NCI-H526 treated with DMSO at 0.1 percent for 48 hours (cell line): Measurements from ENCODE around the gene NRTN.
"Not testable (repeated sequence)": the region's sequence is repeated elsewhere in the genome, so short reads cannot be mapped to it uniquely, and the experiment has no call there.

Source experiments
- DNase-seq: peaks from one replicate; lab custom pipeline; 2025; lab: John Stamatoyannopoulos, UW

The NRTN gene, protein sequence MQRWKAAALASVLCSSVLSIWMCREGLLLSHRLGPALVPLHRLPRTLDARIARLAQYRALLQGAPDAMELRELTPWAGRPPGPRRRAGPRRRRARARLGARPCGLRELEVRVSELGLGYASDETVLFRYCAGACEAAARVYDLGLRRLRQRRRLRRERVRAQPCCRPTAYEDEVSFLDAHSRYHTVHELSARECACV

DNA sequence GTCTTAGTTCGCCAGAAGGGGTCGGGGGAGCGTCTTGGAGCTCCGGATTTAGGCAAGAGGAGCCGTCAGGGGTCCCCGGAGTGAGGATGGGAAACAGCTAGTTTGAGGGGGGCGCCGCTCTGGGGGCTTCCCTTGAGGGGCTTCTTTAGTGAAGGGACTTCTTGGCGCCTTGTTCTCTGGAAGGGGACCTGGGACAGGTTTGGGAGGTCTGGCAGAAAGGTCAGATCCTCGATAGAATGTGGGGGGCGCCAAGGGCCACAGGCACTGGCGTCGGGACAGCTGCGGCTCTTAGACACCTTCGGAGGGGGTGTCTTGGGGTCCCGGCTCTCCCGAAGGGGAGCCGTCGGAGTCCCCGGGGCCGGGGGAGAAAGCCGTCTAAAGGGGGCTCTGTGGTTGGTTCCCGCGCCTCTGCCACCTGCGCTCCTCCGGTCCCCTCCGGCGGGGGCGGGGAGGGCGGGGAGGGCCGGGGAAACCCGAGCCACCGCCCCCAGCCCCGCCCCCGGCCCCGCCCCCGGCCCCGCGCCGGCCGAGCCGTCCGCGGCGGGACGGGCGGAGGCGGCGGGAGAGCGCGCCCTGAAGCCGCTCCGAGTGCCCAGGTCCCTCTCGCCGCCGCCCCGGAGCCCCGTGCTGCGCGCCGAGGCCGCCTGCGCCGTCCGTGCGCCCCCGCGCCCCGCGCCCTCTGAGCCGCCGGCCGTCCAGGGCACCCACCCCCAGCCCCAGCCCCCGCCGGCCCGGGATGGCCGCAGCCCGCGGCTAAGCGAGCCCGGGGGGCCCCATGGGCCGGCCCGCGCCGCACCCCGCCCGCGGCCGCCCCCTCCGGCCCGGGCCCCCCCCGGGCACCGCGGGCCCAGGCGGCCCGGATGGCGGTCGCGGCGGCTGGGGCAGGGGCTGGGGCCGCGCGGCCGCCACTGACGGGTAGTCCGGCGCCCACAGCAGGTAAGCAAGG is at the start of gene NRTN:
Gene NRTN (plus strand): TSS at position 552 of the 946 bp plus-strand sequence. CDS start 19,099 bp downstream, outside the sequence.
- DNase-seq, result no peak

DNA sequence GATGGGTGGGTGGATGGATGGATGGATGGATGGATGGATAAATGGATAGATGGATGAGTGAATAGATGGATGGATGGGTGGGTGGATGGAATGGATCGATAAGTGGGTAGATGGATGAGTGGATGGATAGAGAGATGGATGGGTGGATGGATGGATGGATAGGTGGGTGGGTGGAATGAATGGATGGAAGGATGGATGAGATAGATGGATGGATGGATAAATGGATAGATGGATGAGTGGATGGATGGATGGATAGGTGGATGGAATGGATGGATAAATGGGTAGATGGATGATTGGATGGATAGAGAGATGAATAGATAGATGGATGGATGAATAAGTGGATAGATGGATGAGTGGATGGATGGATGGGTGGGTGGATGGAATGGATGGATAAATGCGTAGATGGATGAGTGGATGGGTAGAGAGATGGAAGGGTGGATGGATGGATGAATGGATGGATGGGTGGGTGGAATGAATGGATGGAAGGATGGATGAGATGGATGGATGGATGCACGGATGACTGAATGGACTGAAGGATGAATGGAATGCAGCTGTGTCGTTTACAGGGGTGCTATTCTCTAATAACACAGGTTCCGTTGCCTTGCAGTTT is 42.2 kb upstream of the NRTN start:
- DNase-seq, result no peak

DNA sequence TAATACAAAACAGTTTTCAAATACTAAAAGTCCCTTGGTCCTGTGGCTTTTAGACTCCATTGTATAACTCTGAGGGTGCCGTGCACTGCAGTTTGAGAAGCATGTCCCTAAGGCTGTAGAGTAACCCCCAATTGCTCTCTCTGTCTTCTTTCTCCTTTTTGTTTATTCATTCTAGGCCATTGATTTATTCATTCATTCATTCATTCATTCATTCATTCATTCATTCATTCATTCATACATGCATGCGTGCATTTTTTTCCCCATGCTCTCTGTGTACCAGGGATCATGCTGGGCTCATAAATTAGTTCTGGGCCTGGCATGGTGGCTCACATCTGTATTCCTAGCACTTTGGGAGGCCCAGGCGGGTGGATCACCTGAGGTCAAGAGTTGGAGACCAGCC is 39.6 kb upstream of the NRTN start:
- no peak for DNase-seq

DNA sequence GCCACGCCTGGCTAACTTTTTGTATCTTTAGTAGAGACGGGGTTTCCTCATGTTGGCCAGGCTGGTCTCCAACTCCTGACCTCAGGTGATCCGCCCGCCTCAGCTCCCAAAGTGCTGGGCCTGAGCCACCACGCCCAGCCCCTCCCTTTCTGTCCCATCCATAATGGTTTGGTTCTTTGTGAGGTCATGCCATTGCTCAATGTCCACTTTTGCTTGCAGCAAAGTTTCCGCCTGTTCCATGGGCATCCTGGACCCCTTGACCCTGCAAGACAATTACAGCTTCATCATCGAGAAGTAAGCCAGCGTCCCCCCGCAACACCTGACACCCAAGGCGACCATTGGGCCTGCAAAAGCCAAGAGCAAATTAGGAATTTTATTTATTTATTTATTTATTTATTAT is 36.9 kb upstream of the NRTN start:
- no peak for DNase-seq

DNA sequence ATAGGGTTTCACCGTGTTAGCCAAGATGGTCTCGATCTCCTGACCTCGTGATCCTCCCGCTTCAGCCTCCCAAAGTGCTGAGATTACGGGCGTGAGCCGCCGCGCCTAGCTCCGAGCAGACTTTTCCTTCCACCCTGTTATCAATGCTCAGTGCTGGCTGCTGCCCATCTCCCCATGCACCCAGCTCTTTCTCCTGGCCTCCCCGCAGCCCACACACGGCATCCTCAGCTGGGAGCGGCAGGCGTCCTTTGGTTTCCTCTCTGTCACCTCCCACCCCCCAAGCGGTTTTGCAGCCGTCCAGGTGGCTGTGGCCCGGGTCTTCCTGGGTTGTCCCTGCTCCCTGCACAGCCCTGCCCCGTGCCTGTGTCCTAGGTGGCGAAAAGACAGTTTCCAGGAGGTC is 32.5 kb upstream of the NRTN start:
- DNase-seq, result no peak

DNA sequence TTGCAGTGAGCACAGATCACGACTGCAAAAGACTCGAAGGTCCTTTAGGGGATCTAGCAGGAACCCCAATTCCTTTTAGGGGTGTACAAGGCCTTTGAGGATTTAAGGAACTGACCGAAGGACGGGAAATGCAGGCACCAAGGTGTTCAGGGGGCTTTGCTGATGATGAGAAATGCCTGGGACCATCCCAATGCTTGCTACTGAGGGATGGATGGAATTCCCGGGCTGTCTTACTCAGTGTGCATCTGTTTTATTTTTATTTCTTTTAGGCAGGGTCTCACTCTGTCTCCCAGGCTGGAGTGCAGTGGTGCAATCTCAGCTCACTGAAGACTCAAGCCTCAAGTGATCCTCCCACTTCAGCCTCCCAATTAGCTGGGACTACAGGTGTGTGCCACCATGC is 31.6 kb upstream of the NRTN start:
- DNase-seq, result no peak

DNA sequence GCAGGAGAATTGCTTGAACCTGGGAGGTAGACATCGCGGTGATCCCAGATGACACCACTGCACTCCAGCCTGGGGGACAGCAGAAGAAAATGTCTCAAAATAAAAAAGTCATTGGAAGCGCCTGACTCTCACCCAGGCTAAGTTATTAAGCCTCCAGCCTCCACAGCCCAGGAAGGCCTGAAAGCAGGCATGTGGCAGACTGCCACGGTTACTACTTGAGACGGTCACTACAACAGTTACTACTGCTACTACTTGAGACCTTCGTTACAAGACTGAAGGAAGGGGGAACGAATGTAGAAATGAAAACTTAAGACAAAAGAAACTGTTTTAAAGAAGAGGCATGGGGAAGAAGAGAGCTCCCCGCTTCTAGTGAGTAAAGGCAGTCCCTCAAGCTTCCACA is 29.9 kb upstream of the NRTN start:
- DNase-seq, result no peak

DNA sequence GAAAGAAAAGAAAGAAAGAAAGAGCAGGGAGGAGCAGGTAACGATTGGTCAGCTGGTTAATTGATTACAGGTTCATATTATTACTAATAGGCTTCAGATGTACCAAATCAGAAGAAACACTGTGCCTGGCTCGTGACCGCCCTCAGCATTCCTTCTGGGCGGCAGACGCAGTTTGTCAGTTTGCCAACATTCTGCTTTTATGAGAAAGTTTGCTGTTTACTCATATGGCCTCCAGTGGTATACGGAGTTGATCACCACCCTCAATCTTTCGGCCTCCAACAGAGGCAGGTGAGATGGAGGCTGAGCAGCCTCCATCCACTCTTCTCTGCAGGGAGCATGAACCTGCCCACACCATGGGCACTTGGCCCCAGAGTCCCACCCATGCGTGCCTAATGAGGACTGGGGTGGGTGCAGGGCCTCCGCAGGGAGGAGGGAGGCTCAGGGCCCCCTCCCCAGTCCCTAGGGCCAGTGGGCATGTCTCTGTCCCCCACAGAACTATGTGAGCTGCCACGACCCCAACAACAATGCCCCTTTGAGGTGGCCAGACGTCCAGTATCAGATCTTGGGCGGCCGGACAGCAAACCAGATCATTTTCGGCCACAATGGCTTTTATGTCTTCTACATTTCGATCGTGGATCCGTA is 29.1 kb upstream of the NRTN start:
- no peak for DNase-seq

DNA sequence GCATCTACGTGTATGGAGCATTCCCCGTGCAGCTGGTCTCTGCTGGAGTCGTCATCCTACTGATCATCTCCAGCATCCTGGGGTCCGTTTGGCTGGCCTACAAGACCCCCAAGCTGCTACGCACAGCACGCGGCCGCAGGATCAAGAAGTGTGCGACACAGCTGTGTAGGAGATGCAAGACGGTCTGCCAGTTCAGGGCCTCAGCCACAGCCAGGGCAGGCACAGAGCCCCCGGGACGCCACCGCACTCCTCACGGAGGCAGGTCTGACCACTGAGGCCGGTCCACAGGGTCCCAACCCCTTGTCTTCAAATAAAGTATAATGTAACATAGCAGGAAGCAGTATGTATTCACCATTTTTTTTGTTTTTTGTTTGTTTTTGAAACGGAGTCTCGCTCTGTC is 26.5 kb upstream of the NRTN start:
- no peak for DNase-seq

DNA sequence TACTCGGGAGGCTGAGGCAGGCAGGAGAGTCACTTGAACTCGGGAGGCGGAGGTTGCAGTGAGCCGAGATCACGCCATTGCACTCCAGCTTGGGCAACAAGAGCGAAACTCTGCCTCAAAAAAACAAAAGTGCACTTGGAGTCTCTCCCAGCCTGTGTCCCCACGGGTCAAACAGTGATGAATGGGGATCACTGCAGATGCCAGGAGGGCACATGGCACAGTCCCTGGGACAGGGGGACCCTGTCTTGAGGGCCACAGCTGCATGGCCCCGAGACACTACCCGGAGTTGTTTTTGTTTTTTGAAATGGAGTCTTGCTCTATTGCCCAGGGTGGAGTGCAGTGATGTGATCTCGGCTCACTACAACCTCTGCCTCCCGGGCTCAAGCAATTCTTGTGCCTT is 24.0 kb upstream of the NRTN start:
- DNase-seq, result not testable (repeated sequence)

DNA sequence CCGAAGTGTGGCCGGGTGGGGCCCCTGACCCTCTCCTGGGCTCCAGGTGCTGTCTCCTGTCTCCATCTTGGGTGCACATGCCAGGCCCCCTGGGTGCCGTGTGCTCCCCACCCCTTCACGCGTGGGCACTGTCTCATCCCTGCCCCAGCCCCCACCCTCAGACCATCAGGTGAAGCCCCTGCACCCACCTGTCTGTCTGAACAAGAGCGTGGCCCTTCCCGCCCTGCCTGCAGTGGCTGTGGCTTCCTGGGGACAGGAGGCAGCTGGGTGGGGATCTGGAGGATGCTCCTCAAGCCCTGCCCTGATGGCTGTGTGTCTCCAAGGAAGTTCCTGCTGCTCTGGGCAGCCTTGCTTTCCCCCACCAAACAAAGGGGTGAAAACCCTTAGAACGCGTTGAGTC is 22.5 kb upstream of the NRTN start:
- no peak for DNase-seq

DNA sequence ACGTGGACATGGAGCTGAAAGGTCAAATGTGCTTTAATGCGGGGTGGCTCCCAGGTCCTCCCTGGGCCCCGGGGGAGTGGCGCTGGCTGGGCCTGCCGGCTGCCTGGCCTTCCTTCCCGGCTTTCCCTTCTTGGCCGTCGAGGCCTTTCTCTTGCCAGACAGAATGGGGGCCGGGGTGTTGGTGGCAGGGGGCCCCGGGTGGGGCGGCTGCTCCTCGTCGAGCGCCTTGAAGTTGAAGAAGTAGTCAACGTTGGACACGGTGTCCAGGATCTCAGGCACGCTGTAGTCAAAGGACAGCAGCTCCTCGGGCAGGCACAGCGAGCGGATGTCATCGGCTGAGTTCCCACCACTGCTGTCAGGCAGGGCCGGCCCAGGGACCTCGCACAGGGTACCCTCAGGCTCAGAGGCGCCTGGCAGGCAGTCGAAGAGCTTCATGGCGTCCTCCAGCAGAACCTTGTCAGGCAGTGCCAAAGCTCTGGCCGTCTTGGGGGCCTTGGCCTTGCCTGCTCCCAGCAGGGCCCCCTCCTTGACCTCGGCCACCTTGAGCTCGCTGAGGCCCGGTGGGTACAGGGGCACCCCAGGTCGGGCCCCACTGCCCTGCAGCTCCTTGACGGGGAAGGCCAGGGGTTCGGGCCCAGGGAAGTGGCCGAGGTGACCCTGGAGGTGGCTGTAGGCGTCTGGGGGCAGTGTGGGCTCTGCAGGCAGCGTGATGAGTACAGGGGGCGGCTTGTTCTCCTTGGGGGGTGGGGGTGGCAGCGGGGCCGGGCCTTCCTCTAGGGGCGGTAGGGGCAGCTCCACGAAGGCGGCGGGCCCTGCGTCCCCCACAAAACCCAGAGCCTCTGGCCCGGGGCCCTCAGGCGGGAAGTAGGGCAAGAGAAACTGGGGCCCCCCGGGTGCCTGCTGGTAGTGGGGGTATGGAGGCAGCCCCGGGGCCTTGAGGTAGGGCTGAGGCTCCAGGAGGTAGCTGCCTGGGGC is 21.6 kb upstream of the NRTN start:
- no peak for DNase-seq

DNA sequence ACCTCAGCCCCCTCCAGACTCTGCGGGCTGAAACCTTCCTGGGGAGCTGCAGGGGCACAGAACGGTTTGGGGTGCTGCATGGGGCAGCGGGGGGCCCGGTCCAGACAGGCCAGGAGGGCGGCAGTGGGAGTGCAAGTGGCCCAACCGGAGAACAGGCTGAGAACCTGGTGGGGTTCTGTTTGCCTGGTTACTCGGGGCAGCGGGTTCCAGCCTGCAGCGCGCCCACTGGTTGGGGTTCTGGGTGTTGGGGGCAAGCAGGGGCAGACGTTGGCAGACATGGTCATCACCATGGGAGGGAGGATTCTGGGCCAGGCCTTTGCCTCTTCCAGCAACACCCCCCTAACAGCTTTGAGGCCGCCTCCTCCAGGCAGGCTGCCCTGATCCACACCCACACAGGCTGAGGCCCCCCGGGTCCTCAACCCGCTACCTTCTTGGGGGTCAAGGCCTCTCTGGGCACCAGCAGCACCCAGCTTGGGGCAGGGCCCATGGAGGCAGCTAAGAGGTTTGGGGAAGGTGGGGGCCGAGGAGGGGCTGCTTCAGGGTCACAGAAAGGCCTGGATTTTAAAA is 20.2 kb upstream of the NRTN start, which contains the start of gene PRR22:
Gene PRR22 (minus strand): TSS at position 166 of the 567 bp plus-strand sequence. CDS start 86 bp downstream, at position 80.
- no peak for DNase-seq

DNA sequence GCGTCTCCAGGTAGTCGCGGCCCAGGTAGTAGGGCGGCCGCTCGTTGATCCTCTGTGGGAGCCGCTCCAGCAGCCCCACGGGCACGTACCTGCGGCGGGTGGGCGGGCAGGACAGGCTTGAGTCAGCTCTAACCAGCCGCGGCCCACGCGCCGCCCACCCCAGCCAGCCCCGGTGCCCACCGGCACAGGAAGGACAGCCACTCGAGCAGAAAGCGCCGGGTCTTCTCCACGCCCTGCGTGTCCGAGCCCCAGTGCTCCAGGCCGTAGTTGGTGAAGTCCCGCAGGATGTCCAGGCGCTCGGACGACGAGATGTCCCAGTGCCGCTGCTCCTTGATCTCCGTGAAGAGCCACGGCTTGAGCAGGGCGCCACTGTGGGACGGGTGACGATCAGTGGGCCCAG is 19.4 kb upstream of the NRTN start:
- DNase-seq, result no peak

DNA sequence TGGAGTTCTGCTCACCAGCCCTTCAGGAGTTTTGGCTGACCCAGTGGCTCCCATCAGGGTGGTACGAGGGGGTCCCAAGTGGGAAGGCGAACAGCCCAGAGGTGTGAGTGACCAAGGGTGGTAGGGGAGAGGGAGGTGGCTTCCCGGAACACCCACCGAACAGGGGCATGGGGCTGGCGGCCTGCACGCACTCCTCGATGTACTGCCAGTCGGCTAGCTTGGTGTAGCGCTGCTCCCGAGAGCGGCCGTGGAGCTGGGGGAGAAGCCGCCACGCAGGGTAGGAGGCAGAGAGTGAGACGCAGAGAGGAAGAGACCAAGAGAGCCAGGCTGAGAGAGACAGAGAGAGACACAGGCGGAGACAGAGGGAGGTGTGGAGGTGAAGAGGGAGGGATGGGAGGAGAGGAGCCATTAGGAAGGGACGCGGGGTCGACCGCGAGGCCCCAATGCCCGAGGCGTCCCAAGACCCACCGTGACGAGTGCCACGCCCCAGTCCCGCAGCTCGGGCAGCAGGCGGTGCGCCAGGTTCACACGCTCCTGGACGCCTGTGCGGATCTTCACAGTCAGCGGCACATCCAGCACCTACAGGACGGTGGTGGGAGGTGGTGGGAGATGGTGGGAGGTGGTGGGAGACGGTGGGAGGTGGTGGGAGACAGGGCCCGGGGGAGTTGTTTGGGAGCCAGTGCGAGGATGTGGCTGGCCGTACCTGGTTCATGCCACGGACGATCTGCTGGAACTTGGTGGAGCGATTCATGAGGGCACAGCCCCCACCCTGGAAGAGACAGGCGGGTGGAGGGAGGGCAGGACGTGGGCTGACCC is 18.1 kb upstream of the NRTN start:
- DNase-seq, result no peak

DNA sequence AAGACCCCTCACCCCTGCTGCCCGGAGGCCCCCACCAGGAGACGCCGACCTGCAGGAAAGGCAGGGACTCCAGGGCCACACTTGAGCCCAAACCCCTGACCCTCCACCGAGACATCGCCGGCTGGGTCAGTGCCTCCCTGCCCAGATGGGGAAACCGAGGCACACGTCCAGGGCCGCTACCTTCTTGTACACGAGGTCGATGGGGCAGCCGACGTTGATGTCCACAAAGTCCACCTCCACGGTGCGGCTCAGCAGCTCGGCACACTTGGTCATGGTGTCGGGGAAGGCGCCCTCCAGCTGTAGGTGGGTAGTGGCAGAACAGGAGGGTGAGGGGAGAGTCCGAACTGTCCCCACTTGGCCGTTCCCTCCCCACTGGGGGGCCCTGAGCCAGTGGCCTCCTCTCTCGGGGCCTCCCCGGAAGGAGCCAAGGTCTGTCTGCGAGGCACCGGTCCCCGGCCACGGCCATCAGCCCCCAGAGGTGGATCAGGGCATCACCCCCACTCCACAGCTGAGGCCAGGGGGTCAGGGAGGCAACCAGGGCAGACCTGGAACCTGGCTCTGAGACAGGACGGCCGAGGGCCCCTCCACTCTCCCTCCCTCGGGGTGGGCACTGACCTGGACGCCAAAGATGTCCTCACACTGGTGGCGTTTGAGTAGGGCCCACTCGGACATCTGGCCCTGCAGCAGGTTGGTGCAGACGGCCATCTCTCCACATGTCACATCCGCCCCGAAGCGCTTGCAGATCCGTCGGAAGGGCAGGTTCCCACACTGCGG is 17.3 kb upstream of the NRTN start:
- DNase-seq, result no peak

DNA sequence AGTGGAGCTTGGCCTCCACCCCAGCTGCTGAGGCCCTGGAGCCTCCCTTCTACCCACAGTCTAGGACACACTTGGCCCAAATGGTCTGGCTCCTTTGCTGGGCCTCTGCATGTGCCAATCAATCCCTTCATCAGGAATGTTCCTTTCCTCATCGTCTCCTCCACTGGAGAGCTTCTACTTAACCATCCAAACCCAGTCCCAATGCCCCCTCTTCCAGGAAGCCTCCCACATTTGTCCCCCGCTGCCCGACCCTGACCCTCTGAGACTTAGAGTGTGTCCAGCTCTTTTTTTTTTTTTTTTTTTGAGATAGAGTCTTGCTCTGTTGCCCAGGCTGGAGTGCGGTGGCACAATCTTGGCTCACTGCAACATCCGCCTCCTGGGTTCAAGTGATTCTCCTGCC is 16.4 kb upstream of the NRTN start:
- no peak for DNase-seq

DNA sequence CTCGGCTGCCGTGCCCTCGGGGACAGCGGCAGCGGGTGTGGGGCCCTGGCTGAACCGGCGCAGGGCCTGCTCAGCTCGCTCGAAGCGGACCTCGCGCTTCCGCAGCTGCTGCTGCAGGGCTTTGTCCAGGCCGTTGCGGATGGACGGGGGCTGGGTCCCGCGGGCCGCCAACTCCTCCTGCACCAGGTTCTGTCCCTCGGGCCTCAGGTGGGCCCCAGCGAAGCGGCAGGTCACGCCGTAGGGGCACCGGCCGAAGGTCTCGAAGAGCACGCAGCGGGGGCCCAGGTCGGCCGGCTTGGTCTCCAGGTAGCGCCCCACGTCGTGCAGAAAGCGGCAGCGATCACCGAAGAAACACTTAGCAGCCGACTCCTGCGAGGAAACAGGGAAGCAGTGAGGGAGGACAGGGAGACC is 15.5 kb upstream of the NRTN start:
- no peak for DNase-seq

DNA sequence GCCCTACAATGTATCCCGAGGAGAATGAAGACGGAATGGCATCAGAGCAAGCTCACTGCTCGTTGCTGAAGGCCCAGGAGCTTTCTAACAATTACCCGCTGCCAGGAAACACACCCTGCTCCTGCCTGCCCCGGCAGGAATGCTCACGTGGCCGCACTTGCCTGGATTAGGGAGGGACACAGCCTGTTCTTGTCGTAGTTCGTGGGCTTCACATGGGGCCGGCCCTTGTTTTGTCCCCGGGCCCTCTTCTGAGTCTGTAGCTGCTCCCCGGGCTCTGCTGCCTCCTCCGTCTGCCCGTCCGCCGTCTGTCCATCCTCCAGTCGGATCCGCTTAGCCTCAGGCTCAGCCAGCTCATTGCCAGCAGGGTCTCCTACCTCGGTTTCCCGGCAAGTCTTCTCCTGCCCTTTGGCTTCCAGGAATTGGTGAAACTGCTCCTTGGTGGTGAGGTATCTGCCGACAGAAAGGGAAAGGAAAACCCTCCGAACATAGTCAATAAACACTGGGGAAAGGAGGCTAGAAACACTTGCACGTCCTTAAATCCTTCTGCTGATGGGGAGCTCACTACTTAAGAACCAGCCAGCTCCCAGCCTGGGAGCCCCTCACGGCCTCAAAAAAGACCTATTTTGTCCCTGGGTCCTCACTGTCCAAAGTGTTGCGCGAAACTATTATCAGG is 14.8 kb upstream of the NRTN start:
- DNase-seq, result no peak
